HepG2 (cell line): ENCODE data around the gene CD99L2. TPM values are rescaled to one million over a fixed set of nuclear protein-coding genes. Genes with fewer than 3 reads are reported as not detected.

Source experiments
- ATAC-seq: fragments of 200-7000 bp; cut with Tn5 transposase; 3 replicates; pipeline ENCODE4 v1.9.1; 2020; ENCODE audit warnings: mild to moderate bottlenecking, moderate library complexity
- BruUV-seq: library from RNA; stranded (reverse); fragments of 400-500 nt; replicated peaks from 2 replicates; lab custom pipeline; 2021; lab: Mats Ljungman, UMichigan
- CTCF ChIA-PET: fragments of 300-600 bp; formaldehyde crosslinking; extraction: SDS; loops from one replicate; lab custom pipeline; 2021; ENCODE audit warnings: low total read pairs, inconsistent platforms, low intra/inter-chr PET ratio; lab: Yijun Ruan, JAX
- POLR2A ChIA-PET: fragments of 350-600 bp; sonication (Branson Sonifier 250); formaldehyde crosslinking; loops from one replicate; lab custom pipeline; 2020; ENCODE audit warnings: antibody characterized with exemption, inconsistent platforms; lab: Yijun Ruan, JAX
- DNase-seq: peaks from one replicate; pipeline ENCODE4 v3.0.0-alpha.2; 2015; ENCODE audit warnings: low spot score
- FAIRE-seq: peaks from 3 replicates; lab custom pipeline; 2011; peaks lifted over from hg19 to GRCh38; lab: Jason Lieb, UNC
- H2AFZ ChIP-seq: one replicate; pipeline ENCODE4 v1.6.1; 2011; ENCODE audit warnings: low read length, inconsistent platforms
- H3K27ac ChIP-seq: fragments of 300-600 bp; 3 replicates; pipeline ENCODE4 v1.8.0; 2011; ENCODE audit warnings: mixed run types, mild to moderate bottlenecking, mixed read lengths, low read length, inconsistent platforms; ENCODE audit not compliant: insufficient read depth; ENCODE audit errors: extremely low read length
- H3K27me3 ChIP-seq, 2 experiments: fragments of 200-600 bp in 1 of 2; 2 replicates in 1 of 2; 3 replicates in 1 of 2; pipeline versions ENCODE4 v1.6.0 to v1.8.0; 2011; ENCODE audit warnings: low read length in 2 of 2, mild to moderate bottlenecking in 2 of 2, moderate library complexity in 2 of 2, inconsistent platforms in 1 of 2; ENCODE audit not compliant: insufficient read depth in 2 of 2, control insufficient read depth in 1 of 2
- H3K36me3 ChIP-seq, 2 experiments: fragments of 200-600 bp in 1 of 2; replicated peaks in 1 of 2; 2 replicates in 1 of 2; 3 replicates in 1 of 2; pipeline versions ENCODE4 v1.5.1 to v1.8.0; 2011; ENCODE audit warnings: low read length in 2 of 2, inconsistent platforms in 1 of 2; ENCODE audit not compliant: insufficient read depth in 2 of 2, control insufficient read depth in 1 of 2
- H3K4me1 ChIP-seq: 2 replicates; pipeline ENCODE4 v1.5.1; 2012; ENCODE audit warnings: low read length, inconsistent platforms; ENCODE audit not compliant: insufficient read depth
- H3K4me2 ChIP-seq: 2 replicates; pipeline ENCODE4 v1.6.0; 2011; ENCODE audit warnings: low read depth, low read length, inconsistent platforms
- H3K4me3 ChIP-seq, 3 experiments: fragments of 200-600 bp in 1 of 3; sonication (generic), shearing (Covaris generic) in 1 of 3; replicated peaks in 1 of 3; 2 replicates each; pipeline ENCODE4 v1.5.1; 2011 to 2016; ENCODE audit warnings: low read length in 3 of 3, inconsistent platforms in 2 of 3, low read depth in 2 of 3, mild to moderate bottlenecking in 2 of 3, control low read depth in 1 of 3, mixed read lengths in 1 of 3; ENCODE audit not compliant: insufficient read depth in 1 of 3
- H3K79me2 ChIP-seq: one replicate; pipeline ENCODE4 v1.6.1; 2011; ENCODE audit warnings: low read length, inconsistent platforms; ENCODE audit not compliant: insufficient read depth
- H3K9ac ChIP-seq: 2 replicates; pipeline ENCODE4 v1.6.0; 2011; ENCODE audit warnings: mild to moderate bottlenecking, low read depth, low read length, inconsistent platforms; ENCODE audit not compliant: insufficient read depth
- H3K9me3 ChIP-seq: 2 replicates; pipeline ENCODE4 v1.5.1; 2012; ENCODE audit warnings: mild to moderate bottlenecking, low read length
- H4K20me1 ChIP-seq: 2 replicates; pipeline ENCODE4 v1.6.0; 2011; ENCODE audit warnings: inconsistent platforms, mild to moderate bottlenecking, low read length, moderate library complexity; ENCODE audit not compliant: insufficient read depth
- REST ChIP-seq, 2 experiments: IDR thresholded peaks; 2 replicates each; pipeline ENCODE4 v1.6.1; 2011 to 2012; ENCODE audit warnings: low read length in 2 of 2, borderline replicate concordance in 1 of 2, low read depth in 1 of 2, mild to moderate bottlenecking in 1 of 2, moderate library complexity in 1 of 2
- SIX4 ChIP-seq: sonication (generic); formaldehyde crosslinking; IDR thresholded peaks from 2 replicates; pipeline ENCODE4 v1.4.0; 2020; ENCODE audit warnings: missing genetic modification reagents
- THAP9 ChIP-seq: sonication (generic); formaldehyde crosslinking; IDR thresholded peaks from 2 replicates; pipeline ENCODE4; 2020; ENCODE audit warnings: missing genetic modification reagents, mild to moderate bottlenecking, borderline replicate concordance
- U2AF2 ChIP-seq: fragments of 200-400 bp; formaldehyde crosslinking; IDR thresholded peaks from 2 replicates; pipeline ENCODE4 v1.6.1; 2017; ENCODE audit warnings: low read depth, mild to moderate bottlenecking, low read length
- ZBTB21 ChIP-seq: sonication (generic); formaldehyde crosslinking; IDR thresholded peaks from 2 replicates; pipeline ENCODE4 v1.4.0; 2020; ENCODE audit warnings: missing genetic modification reagents
- ZNF382 ChIP-seq: sonication (generic); formaldehyde crosslinking; IDR thresholded peaks from 2 replicates; pipeline ENCODE4 v1.5.0; 2020; ENCODE audit warnings: missing genetic modification reagents, mild to moderate bottlenecking, borderline replicate concordance
- ZNF607 ChIP-seq: sonication (generic); formaldehyde crosslinking; IDR thresholded peaks from 2 replicates; pipeline ENCODE4 v1.5.1; 2020; ENCODE audit warnings: missing genetic modification reagents, mild to moderate bottlenecking, borderline replicate concordance
- WGBS: methylation state at CpG from one replicate; pipeline ENCODE4 v1.1.6; 2017; ENCODE audit warnings: low lambda C conversion rate; 5-methylcytosine and 5-hydroxymethylcytosine counted together
- in situ Hi-C: cut with HindIII; loops from 2 replicates; pipeline ENCODE4 v1.10.0; 2017; ENCODE audit warnings: low pct_unique_long_range_greater_than_20kb; ENCODE audit not compliant: extremely low pct_ligation_motif_present
- intact Hi-C: fragments of 100-400 bp; cut with micrococcal nuclease; formaldehyde crosslinking; loops from one replicate; pipeline ENCODE4 v1.10.0; 2022; ENCODE audit not compliant: unreplicated experiment
- polyA plus RNA-seq, 8 experiments: library from polyadenylated mRNA; depleted of rRNA in 3 of 8; stranded (reverse) in 7 of 8; unstranded in 1 of 8; fragments of >200 nt; fragmentation: Illumina TruSeq in 4 of 8; extraction: Trizol in 4 of 8; gene quantifications; 2 replicates each; pipeline versions ENCODE4 v1.2.1 to v1.2.3, GENCODE V29; 2011 to 2016; ENCODE audit warnings: low read depth in 4 of 8, missing spikeins in 1 of 8, mixed read lengths in 1 of 8; ENCODE audit not compliant: insufficient read depth in 1 of 8
- total RNA-seq, 5 experiments: library from RNA; depleted of rRNA; stranded (reverse); fragments of >200 nt; fragmentation: Illumina TruSeq; extraction: Trizol; gene quantifications; 2 replicates each; pipeline ENCODE4 v1.2.3, GENCODE V29; 2016; ENCODE audit warnings: low read depth in 1 of 5

CD99L2 gene
- total and polyA plus RNA-seq, 2 of the 13 experiments (the other 11 are each of a cell fraction or from before 2014, with no cell fraction given), result 6.9 to 7.6 TPM

DNA sequence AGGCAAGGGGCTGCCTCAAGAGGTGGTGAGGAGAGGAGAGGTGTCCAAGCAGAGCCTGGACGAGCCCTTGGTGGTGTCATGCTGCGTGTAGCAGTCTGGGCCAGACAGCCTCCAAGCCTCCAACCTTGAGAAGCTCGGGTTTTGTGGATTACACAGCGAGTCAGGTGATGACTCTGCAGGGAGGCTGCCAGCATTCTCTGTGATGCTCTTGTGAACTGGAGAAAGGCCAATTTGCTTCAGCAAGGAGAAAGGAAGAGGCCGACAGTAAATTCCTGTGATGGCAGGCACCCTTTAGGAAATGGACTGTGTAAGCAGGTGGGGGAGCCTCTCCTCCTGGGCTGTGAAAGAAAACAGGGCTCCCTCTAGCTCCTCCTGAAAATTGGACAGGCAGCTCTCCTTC lies 36.0 kb upstream of the CD99L2 start (continued):
- no peak for TF ChIP-seq SIX4 (CRISPR knock-in tag)
- no peak for TF ChIP-seq ZBTB21 (CRISPR knock-in tag)
- no peak for TF ChIP-seq THAP9 (CRISPR knock-in tag)

GRCh38 chrX:150933945-150934350 lies 35.5 kb upstream of the CD99L2 start:
- TF ChIP-seq ZNF382, result no peak
- FAIRE-seq (no peak), DNase-seq (no peak), ATAC-seq (no peak)
- Histone ChIP-seq H3K4me2 (no peak overlapping the region), H3K4me3 (no peak overlapping the region), H3K79me2 (no peaks in the 10 kb centered on the region), H2AFZ (no peak overlapping the region), H4K20me1 (no peaks in the 10 kb centered on the region), H3K27me3 (no peaks in the 10 kb centered on the region; a peak in 2 of 5 replicates), H3K27ac (no peak overlapping the region), H3K36me3 (no peaks in the 10 kb centered on the region), H3K9ac (no peak overlapping the region), H3K9me3 (no peaks in the 10 kb centered on the region), H3K4me1 (no peaks in the 10 kb centered on the region)
- no TSS peak for BruUV-seq
- in situ Hi-C loops (no loop called here), intact Hi-C loops (no loop called here)
- 36% methylated on average over 5 of the region's 5 CpGs for WGBS
- CTCF ChIA-PET, result no interaction called here
- POLR2A ChIA-PET, result no interaction called here

DNA sequence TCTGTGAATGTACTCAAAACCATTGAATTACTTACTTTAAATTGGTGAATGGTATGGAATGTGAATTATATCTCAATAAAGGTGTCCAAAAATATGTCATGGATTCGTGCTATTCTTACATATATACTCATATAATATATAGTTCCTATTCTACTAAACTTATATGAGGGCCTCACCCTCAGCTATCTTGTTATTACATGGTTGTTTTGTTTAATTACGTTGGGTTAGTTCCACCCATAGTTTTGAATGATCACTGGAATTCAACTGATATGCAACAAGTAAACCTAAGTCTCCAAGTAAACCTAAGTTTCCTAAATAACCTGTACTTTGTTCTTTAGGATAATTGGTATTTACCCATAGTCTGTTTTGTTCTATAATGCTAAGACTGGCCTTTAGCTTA lies 30.6 kb upstream of the CD99L2 start:
- ATAC-seq (no peak), FAIRE-seq (no peak), DNase-seq (no peak)
- H3K27me3 ChIP-seq, result no peaks in the 10 kb centered on the region; a peak in 1 of 5 replicates
- no peak for TF ChIP-seq U2AF2
- TF ChIP-seq REST (IDR thresholded peaks at IDR 0.05; ENCODE audit: borderline replicate concordance in 1 of 2, low read depth in 1 of 2, low read length in 2 of 2), result no peak
- no peak for TF ChIP-seq ZNF607 (CRISPR knock-in tag)
- H3K36me3 ChIP-seq, result no peaks in the 10 kb centered on the region
- H3K27ac ChIP-seq, result no peak overlapping the region
- H3K4me2 ChIP-seq, result no peak overlapping the region
- in situ Hi-C loops (no loop called here), intact Hi-C loops (no loop called here)
- H4K20me1 ChIP-seq, result no peaks in the 10 kb centered on the region
- no peak overlapping the region for H3K9ac ChIP-seq
- no peak overlapping the region for H2AFZ ChIP-seq
- 7% methylated on average over 2 of the region's 2 CpGs for WGBS
- H3K4me1 ChIP-seq, result no peaks in the 10 kb centered on the region
- POLR2A ChIA-PET, result no interaction called here
- no peak overlapping the region for H3K4me3 ChIP-seq
- no peaks in the 10 kb centered on the region for H3K9me3 ChIP-seq
- CTCF ChIA-PET, result no interaction called here
- no peaks in the 10 kb centered on the region for H3K79me2 ChIP-seq
- no TSS peak for BruUV-seq
